ENCODE data around the gene MYH9. TPM values are rescaled to one million over a fixed set of nuclear protein-coding genes. Genes with fewer than 3 reads are reported as not detected.
"Not testable (repeated sequence)": the region's sequence is repeated elsewhere in the genome, so short reads cannot be mapped to it uniquely, and the experiment has no call there.

Gene MYH9
- total and polyA plus RNA-seq, 4 experiments from 2014 or later = 17.3 to 734 (median 597) TPM

GRCh38 chr22:36413022-36413775 lies 25.4 kb upstream of the MYH9 start:
- Mint-ChIP-seq H3K36me3 (no peaks in the 10 kb centered on the region), H3K4me3 (no peak overlapping the region), H3K9me3 (no peaks in the 10 kb centered on the region), H3K27me3 (no peaks in the 10 kb centered on the region), H3K27ac (peak overlapping the region in 3 of 7 donors; percentile 8 to 80 (median 39)), H3K4me1 (peaks cover 17 to 58% (median 33%) of the 10 kb centered on the region in 4 donors)
- Histone ChIP-seq H3K27ac (ENCODE audit: low read depth, low read length) (no peak overlapping the region), H3K27me3 (ENCODE audit: insufficient read depth, low read length) (no peaks in the 10 kb centered on the region), H3K36me3 (ENCODE audit: insufficient read depth, low read length) (no peaks in the 10 kb centered on the region), H3K4me3 (ENCODE audit: low read length in 2 of 2) (no peak overlapping the region), H3K9me3 (ENCODE audit: control insufficient read depth in 1 of 2, low read length in 2 of 2) (no peaks in the 10 kb centered on the region), H3K4me1 (ENCODE audit: insufficient read depth, low read length) (peaks cover 37% of the 10 kb centered on the region)
- CTCF ChIA-PET (ENCODE audit: partially characterized antibody) = no interaction called here
- intact Hi-C loops (cut with micrococcal nuclease) = no loop called here
- POLR2A ChIA-PET (ENCODE audit: partially characterized antibody) = no interaction called here
- no peak for DNase-seq

- no peaks in the 10 kb centered on the region for H3K36me3 Mint-ChIP-seq
- peak in 3 of 5 donors; percentile 21 to 35 (median 23) for DNase-seq
- Histone ChIP-seq H3K4me1 (ENCODE audit: insufficient read depth, low read length) (peaks cover 49% of the 10 kb centered on the region), H3K27me3 (ENCODE audit: insufficient read depth, low read length) (no peaks in the 10 kb centered on the region), H3K27ac (ENCODE audit: low read depth, low read length) (no peak overlapping the region), H3K4me3 (ENCODE audit: low read length in 2 of 2) (no peak overlapping the region), H3K36me3 (ENCODE audit: insufficient read depth, low read length) (no peaks in the 10 kb centered on the region), H3K9me3 (ENCODE audit: control insufficient read depth in 1 of 2, low read length in 2 of 2) (no peaks in the 10 kb centered on the region)
- intact Hi-C loops (cut with micrococcal nuclease) = no loop called here
- H3K9me3 Mint-ChIP-seq = no peaks in the 10 kb centered on the region
- POLR2A ChIA-PET (ENCODE audit: partially characterized antibody) = interaction anchor here (2.4 kb wide), 2 partner anchors 27 to 40 kb away, joined by 9 to 17 read pairs; no protein-coding TSS in a partner anchor
- no peaks in the 10 kb centered on the region for H3K27me3 Mint-ChIP-seq
- H3K4me3 Mint-ChIP-seq = no peak overlapping the region
- H3K4me1 Mint-ChIP-seq = peaks cover 21 to 59% (median 36%) of the 10 kb centered on the region in 4 donors
- CTCF ChIA-PET (ENCODE audit: partially characterized antibody) = interaction anchor here (1.5 to 1.7 kb wide), 2 partner anchors 22 to 24 kb away, joined by 4 to 5 read pairs; no protein-coding TSS in a partner anchor
- H3K27ac Mint-ChIP-seq = peak overlapping the region in 2 of 7 donors; percentile 11 to 46
Observed at GRCh38 chr22:36411589-36412258, 24.0 kb upstream of the MYH9 start.

- intact Hi-C loops (cut with micrococcal nuclease) = no loop called here
- H3K27ac ChIP-seq (ENCODE audit: low read depth, low read length) = peak overlapping the region; percentile 49
- POLR2A ChIA-PET (ENCODE audit: partially characterized antibody) = interaction anchor here (0.9 to 2.7 kb wide), 10 partner anchors 10 to 79 kb away, joined by 3 to 17 read pairs (median 5); partner anchors contain the start of gene MYH9
Observed at GRCh38 chr22:36409911-36410756, 22.4 kb upstream of the MYH9 start.

GRCh38 chr22:36409554-36409910 lies 21.8 kb upstream of the MYH9 start:
- peak overlapping the region; percentile 61 to 79 (median 72) for H3K4me3 Mint-ChIP-seq
- Histone ChIP-seq H3K4me3 (ENCODE audit: low read length in 2 of 2) (peak overlapping the region in 1 of 2 donors; percentile 44), H3K27ac (ENCODE audit: low read depth, low read length) (peak overlapping the region; percentile 49), H3K4me1 (ENCODE audit: insufficient read depth, low read length) (peaks cover 71% of the 10 kb centered on the region)
- H3K9me3 Mint-ChIP-seq; H3K27me3 ChIP-seq (ENCODE audit: insufficient read depth, low read length); H3K27me3 Mint-ChIP-seq; H3K36me3 Mint-ChIP-seq; H3K36me3 ChIP-seq (ENCODE audit: insufficient read depth, low read length); DNase-seq; H3K9me3 ChIP-seq (ENCODE audit: control insufficient read depth in 1 of 2, low read length in 2 of 2); CTCF ChIA-PET (ENCODE audit: partially characterized antibody); intact Hi-C loops (cut with micrococcal nuclease): not testable (repeated sequence)
- H3K4me1 Mint-ChIP-seq = peaks cover 38 to 74% (median 57%) of the 10 kb centered on the region in 4 donors
- peak overlapping the region; percentile 86 to 96 (median 91) for H3K27ac Mint-ChIP-seq
- POLR2A ChIA-PET (ENCODE audit: partially characterized antibody) = interaction anchor here (1.0 to 6.3 kb wide), 9 partner anchors 10 to 78 kb away, joined by 3 to 52 read pairs (median 8); partner anchors contain the start of gene MYH9

More at GRCh38 chr22:36409911-36410756, 22.4 kb upstream of the MYH9 start:
- DNase-seq = peak; percentile 58 to 80 (median 64)
- Histone ChIP-seq H3K4me3 (ENCODE audit: low read length in 2 of 2) (peak overlapping the region in 1 of 2 donors; percentile 44), H3K36me3 (ENCODE audit: insufficient read depth, low read length) (no peaks in the 10 kb centered on the region), H3K27me3 (ENCODE audit: insufficient read depth, low read length) (no peaks in the 10 kb centered on the region), H3K4me1 (ENCODE audit: insufficient read depth, low read length) (peaks cover 65% of the 10 kb centered on the region), H3K9me3 (ENCODE audit: control insufficient read depth in 1 of 2, low read length in 2 of 2) (no peaks in the 10 kb centered on the region)
- peak overlapping the region; percentile 86 to 96 (median 91) for H3K27ac Mint-ChIP-seq
- peaks cover 35 to 68% (median 52%) of the 10 kb centered on the region in 4 donors for H3K4me1 Mint-ChIP-seq
- no peaks in the 10 kb centered on the region for H3K9me3 Mint-ChIP-seq
- peak overlapping the region; percentile 61 to 79 (median 72) for H3K4me3 Mint-ChIP-seq
- H3K27me3 Mint-ChIP-seq = no peaks in the 10 kb centered on the region
- no peaks in the 10 kb centered on the region for H3K36me3 Mint-ChIP-seq
- CTCF ChIA-PET (ENCODE audit: partially characterized antibody) = interaction anchor here (0.8 to 1.5 kb wide), 3 partner anchors 20 to 60 kb away, joined by 3 to 5 read pairs (median 4); no protein-coding TSS in a partner anchor

GRCh38 chr22:36409056-36409455 lies 21.3 kb upstream of the MYH9 start:
- peaks cover 76% of the 10 kb centered on the region for H3K4me1 ChIP-seq (ENCODE audit: insufficient read depth, low read length)
- H3K4me3 Mint-ChIP-seq = peak overlapping the region in 6 of 8 donors; percentile 49 to 75 (median 60)

GRCh38 chr22:36406721-36407120 lies 19.0 kb upstream of the MYH9 start:
- Histone ChIP-seq H3K9me3 (ENCODE audit: control insufficient read depth in 1 of 2, low read length in 2 of 2) (no peaks in the 10 kb centered on the region), H3K36me3 (ENCODE audit: insufficient read depth, low read length) (no peaks in the 10 kb centered on the region), H3K4me1 (ENCODE audit: insufficient read depth, low read length) (peaks cover 80% of the 10 kb centered on the region), H3K4me3 (ENCODE audit: low read length in 2 of 2) (no peak overlapping the region), H3K27me3 (ENCODE audit: insufficient read depth, low read length) (no peaks in the 10 kb centered on the region), H3K27ac (ENCODE audit: low read depth, low read length) (peak overlapping the region; percentile 45)
- no peaks in the 10 kb centered on the region for H3K27me3 Mint-ChIP-seq
- no peak for DNase-seq
- no peak overlapping the region for H3K4me3 Mint-ChIP-seq
- CTCF ChIA-PET (ENCODE audit: partially characterized antibody) = interaction anchor here (1.0 to 4.5 kb wide), 4 partner anchors 30 to 105 kb away, joined by 3 to 54 read pairs (median 8); no protein-coding TSS in a partner anchor
- intact Hi-C loops (cut with micrococcal nuclease) = no loop called here
- no peaks in the 10 kb centered on the region for H3K36me3 Mint-ChIP-seq
- H3K4me1 Mint-ChIP-seq = peaks cover 36 to 70% (median 56%) of the 10 kb centered on the region in 4 donors
- H3K27ac Mint-ChIP-seq = peak overlapping the region; percentile 15 to 94 (median 89)
- no peaks in the 10 kb centered on the region for H3K9me3 Mint-ChIP-seq
- POLR2A ChIA-PET (ENCODE audit: partially characterized antibody) = interaction anchor here (0.9 to 6.3 kb wide), 12 partner anchors 9 to 73 kb away, joined by 3 to 52 read pairs (median 8); partner anchors contain the start of gene MYH9

More at GRCh38 chr22:36409056-36409455, 21.3 kb upstream of the MYH9 start:
- Histone ChIP-seq H3K4me3 (ENCODE audit: low read length in 2 of 2) (no peak overlapping the region), H3K36me3 (ENCODE audit: insufficient read depth, low read length) (no peaks in the 10 kb centered on the region), H3K27me3 (ENCODE audit: insufficient read depth, low read length) (no peaks in the 10 kb centered on the region), H3K27ac (ENCODE audit: low read depth, low read length) (peak overlapping the region; percentile 49), H3K9me3 (ENCODE audit: control insufficient read depth in 1 of 2, low read length in 2 of 2) (no peaks in the 10 kb centered on the region)
- H3K9me3 Mint-ChIP-seq = no peaks in the 10 kb centered on the region
- H3K27ac Mint-ChIP-seq = peak overlapping the region; percentile 86 to 96 (median 89)
- ChIA-PET CTCF (ENCODE audit: partially characterized antibody) (no interaction called here), POLR2A (ENCODE audit: partially characterized antibody) (interaction anchor here (1.8 to 6.3 kb wide), 3 partner anchors 26 to 77 kb away, joined by 8 to 52 read pairs (median 9); no protein-coding TSS in a partner anchor)
- intact Hi-C loops (cut with micrococcal nuclease) = no loop called here
- DNase-seq = no peak
- peaks cover 38 to 79% (median 60%) of the 10 kb centered on the region in 4 donors for H3K4me1 Mint-ChIP-seq
- no peaks in the 10 kb centered on the region for H3K27me3 Mint-ChIP-seq
- no peaks in the 10 kb centered on the region for H3K36me3 Mint-ChIP-seq
